Stimulated activated CD4-positive, alpha-beta T cell treated with anti-CD3 and anti-CD28 coated beads, Interleukin-2, amount 100 ng/mL, for 24 hours (primary cell): ENCODE measurements around the gene DPF1.
"Not testable (repeated sequence)": the region's sequence is repeated elsewhere in the genome, so short reads cannot be mapped to it uniquely, and the experiment has no call there.

Experiments used
- DNase-seq, 2 donors: peaks; one replicate each; pipeline ENCODE4 v3.0.0-alpha.2; 2020

Gene DPF1

DNA sequence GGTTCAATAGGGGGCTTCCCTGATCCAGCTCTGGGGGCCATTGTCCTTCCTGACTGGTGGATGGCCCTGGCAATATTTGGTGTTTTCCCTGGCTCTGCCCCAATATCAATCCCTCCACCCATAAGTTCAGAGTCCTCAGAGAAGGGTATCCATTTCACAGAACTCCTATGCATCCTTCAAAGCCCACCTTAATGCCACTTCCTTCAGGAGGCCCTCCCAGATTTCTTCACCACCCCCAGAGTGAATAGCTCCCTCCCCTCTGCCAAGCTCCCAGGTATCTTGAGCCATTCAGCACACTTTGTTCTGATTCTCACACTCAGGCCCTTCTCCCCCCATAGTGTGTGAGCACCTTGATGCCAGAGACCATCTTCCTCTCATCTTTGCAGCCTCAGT lies 26.4 kb upstream of the DPF1 start:
- DNase-seq = no peak

DNA sequence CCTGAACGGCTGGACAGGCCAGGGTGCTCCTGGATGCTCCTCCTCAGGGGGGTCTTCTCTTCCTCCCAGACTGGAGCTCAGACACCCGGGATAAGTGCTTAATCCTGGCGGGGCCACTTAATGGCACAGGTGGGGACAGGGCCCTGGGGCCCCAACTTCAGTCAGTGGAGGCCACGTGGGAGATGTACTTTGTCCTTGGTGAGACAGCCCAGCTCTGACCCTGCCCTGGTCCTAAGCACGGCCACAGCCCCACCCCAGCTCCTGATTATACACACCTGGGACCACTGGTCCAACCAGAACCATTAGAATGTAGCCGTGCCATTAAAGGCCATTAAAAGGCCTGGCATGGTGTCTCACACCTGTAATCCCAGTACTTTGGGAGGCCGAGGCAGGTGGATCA lies 24.4 kb upstream of the DPF1 start:
- DNase-seq = no peak

DNA sequence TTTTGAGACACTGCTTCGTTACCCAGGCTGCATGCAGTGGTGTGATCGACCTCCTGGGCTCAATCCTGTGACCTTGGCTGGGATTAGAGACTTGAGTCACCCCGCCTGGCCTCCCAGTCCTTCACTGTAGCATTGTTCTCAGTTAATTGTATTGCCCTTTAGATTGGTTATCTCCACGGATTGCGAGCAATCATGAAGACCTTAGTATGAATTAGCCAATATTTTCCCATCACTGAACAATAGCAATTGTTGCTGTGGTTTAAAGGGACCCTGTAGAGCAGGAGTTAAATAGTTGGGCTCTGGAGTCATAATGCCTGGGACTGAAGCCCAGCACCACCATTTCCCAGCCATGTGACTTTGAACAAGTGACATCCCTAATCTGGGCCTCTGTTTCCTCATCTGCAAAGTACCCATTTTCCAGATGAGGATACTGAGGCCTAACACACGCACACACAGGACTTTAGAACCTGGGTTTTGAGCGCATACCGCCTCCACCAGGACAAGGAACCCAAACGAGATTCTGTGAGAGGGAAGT lies 23.8 kb upstream of the DPF1 start:
- DNase-seq = no peak

DNA sequence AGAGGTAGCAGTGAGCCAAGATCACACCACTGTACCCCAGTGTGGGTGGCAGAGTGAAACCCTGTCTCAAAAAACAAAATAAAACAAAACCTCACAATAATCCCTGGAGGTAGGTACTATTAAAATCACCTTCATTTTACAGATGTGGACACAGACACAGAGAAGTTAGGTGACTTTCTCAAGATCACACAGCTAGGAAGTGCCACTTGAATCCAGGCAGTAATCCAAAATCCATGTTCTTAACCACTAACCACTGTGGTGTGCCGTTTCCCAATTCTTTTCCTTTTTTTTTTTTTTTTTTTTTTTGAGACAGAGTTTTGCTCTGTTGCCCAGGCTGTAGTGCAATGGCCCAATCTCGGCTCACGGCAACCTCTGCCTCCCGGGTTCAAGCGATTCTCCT lies 23.1 kb upstream of the DPF1 start:
- DNase-seq = no peak

DNA sequence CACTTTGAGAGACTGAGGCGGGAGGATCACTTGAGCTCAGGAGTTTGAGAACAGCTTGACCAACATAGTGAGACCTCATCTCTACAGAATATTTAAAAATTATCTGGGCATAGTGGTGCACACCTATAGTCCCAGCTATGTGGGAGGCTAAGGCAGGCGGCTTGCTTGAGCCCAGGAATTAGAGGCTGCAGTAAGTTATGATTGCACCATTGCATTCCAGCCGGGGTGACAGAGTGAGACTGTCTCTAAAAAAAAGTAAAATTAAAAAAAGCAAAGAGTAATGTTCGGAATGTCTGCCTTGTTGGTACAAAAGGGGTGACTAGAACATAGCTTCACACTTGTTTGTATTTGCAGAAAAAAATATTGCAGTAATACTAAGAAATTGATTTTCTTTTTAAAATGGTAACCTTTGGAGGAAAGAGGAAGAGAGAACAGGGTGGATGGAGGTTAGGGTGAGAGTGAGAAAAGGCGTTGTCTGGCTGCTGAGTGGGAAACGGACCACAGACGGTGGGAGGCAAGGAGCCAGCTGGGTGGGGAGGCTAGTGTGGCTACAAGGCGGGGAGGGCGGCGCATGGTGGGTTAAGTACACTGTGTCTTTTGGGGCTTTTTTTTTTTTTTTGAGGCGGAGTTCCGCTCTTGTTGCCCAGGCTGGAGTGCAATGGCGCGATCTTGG lies 21.9 kb upstream of the DPF1 start:
- no peak for DNase-seq

DNA sequence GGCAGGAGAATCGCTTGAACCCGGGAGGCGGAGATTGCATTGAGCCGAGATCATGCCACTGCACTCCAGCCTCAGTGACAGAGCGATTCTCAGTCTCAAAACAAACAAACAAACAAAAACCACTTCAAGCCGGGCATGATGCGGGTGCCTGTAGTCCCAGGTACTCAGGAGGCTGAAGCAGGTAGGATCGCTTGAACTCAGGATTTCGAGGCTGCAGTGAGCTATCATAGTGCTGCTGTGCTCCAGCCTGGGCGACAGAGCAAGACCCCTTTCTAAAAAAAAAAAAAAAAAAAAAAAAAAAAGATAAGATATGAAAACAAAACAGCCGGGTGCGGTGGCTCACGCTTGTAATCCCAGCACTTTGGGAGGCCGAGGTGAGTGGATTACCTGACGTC lies 19.3 kb upstream of the DPF1 start:
- no peak for DNase-seq

DNA sequence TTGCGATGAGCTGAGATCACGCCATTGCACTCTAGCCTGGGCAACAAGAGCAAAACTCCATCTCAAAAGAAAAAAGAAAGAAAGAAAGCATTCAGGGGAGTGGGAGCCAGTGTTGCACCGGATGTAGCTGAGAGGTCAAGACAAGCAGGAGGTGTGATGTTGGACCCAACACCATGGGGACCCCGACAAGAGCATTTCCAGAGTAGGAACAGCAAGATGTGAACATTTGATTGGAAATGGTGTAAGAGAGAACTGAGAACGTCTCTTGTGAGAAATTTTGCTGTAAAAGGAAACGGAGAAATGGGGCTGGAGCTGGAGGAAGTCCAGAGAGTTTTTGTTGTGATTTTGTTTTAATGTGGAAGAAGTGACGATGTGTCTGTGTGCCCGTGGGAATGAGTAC lies 15.8 kb upstream of the DPF1 start:
- DNase-seq = no peak

DNA sequence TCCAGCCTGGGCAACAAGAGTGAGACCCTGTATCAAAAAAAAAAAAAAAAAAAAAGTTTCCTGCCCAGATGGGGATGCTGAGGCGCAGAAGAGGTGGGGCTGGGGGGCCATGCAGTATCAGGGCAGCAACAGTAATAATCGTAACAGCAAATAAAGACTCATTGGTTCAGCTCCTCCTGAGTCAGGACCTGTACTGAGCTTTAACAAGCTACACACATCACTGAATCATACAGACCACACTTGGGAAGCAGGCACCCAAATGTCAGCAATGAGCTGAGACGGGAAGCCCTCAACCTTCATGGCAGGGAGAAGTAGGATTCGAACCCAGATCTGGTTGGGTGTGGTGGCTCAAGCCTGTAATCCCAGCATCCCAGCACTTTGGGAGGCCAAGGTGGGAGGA lies 10.6 kb upstream of the DPF1 start:
- DNase-seq = no peak

DNA sequence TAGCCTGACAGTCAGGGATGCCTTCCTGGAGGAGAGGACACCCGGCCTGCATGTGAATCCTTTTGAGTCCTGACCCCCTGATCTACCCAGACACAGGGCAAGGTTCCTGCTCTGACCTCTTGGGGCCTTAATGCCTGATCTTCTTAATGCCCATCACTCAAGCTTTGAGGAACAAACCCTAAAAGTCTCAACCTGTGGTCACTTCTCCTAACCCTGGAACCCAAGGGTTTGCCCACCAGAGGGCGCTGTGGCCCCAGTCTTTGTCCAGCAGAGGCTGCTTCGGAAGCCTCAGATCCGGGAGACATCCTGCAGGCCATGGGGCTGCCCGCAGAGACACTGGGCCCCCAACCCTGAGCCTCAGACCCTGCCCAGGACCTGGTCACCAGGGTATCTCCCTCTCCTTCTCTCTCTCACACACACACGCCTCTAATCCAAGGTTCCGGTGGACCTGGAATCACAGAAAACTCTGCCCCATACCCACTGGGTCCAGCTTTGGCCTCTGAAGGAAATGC lies 9.8 kb upstream of the DPF1 start:
- peak; percentile 85 to 90 for DNase-seq

DNA sequence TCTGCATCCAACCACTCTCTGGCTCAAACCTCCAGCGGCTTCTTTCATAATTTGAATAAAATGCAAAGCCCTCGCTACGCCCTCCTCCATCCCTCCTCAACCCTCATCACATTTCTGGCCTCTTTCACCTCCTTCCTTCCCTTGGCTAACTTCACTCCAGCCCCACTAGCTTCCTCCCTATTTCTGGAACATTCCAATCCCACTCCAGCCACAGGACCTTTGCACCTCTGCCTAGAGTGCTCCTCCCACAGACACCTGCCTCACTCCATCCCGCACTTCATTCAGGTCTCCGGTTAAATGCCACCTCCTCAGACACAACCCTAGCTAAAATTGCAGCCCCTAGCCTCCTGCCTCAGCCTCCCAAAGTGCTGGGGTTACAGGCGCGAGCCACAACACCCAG lies 7.9 kb upstream of the DPF1 start:
- DNase-seq = no peak

DNA sequence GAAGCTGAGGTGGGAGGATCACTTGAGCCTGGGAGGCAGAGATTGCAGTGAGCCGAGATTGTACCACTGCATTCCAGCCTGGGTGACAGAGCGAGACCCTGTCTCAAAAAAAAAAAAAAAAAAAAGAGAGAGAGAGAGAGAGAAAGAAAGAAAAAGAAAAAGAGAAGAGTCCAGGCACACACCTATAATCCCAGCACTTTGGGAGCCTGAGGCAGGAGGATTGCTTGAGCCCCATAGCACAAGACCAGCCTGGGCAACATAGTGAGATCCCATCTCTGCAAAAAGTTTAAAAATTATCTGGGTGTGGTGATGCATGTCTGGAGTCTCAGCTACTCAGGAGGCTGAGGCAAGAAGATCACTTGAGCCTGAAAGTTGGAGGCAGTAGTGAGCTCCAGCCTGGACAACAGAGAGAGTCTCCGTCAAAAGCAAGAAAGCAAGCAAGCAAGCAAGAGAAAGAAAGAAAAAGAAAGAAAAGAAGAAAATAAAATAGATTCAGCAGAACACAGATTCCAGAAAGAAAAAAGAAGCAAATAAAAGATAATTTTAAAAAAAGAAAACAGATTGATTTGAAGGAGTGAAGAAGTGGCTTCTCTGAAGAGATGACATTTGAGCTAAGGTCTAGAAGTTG lies 6.6 kb upstream of the DPF1 start:
- not testable (repeated sequence) for DNase-seq

DNA sequence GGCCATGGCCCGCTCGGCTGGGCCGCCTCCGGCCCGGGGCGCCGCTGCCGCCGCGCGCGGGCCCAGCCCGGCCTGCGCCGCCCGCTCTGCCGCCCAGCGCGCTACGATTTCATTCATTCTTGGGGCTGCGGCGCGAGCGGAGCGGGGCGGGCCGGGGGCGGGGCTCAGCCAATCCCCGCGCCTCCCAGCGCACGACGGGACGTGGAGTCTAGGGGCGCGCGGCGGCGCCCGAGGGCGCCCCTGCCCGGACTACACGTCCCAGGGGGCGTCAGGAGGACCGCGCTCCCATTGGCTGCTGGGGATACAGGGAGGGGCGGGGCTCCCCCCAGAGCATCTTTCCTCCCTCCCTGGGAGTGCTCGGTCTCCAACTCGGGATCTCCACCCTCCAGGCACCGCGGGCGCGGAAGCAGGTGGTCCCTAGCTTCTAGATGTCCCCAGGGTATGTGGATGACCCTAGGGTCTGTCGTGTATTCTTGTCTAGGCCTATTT lies 5.6 kb upstream of the DPF1 start:
- DNase-seq = peak; percentile 68 to 79

DNA sequence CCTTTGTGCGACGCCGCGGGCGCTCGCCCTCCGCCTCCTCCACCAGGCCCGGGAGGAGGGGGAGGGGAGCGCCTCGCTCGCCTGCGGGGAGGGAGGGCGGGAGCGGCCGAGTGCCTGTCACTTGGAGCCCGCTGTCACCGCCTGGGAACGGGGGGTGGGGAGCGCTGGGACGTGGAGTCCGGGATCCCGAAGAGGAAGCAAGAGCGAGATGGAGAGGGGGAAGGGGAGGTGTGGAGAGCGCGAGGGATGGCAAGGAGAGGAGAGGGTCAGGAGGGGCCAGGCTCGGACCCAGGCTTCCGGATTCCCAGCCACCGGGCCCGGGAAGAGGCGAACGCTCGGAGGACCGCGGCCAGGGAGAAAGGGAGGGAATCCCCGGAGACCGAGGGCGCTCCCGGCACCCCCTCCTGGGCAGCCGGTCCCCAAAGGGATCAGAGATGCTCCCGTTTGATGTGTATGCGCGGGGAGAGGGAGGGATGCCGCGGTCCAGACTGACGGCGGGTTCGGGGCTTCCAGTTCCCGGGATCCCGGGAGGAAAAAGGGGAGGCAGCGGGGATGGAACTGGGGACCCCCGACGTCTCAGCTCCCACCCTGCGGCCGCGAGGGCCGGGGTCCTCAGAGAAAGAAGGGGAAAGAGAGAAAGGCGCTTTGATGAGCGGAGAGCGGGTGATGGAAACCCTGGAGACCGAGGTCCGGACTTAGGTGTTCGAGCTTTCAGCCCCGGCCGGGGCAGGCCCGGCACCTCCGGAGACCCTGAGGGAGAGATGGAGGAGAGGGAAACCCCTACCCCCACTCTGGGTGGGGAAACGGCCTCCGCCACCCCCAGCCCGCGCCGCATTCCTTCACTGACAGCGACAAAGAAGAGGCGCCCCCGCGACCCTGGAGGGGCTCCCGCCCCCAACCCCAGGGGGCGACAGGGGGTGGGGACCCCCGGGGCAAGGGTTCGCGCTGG lies 4.7 kb upstream of the DPF1 start:
- no peak for DNase-seq

DNA sequence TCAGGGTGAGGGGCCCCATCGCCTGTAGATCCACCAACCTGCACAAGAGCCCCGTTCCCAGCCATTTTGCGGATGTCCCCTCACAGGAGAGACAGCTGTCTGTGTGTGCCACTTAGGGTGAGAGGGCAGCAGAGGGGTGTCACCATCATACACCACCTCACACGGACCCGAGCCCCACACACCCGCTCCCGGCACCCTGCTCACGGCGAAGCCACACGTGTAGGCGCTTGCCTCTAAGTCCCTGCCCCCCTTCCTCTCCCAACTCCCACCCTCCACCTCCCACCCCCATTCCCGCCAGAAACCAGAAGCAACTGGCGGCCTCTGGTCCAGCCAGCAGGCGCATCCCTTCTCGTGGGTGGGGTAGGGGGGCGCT lies 4.0 kb upstream of the DPF1 start:
- DNase-seq = no peak

DNA sequence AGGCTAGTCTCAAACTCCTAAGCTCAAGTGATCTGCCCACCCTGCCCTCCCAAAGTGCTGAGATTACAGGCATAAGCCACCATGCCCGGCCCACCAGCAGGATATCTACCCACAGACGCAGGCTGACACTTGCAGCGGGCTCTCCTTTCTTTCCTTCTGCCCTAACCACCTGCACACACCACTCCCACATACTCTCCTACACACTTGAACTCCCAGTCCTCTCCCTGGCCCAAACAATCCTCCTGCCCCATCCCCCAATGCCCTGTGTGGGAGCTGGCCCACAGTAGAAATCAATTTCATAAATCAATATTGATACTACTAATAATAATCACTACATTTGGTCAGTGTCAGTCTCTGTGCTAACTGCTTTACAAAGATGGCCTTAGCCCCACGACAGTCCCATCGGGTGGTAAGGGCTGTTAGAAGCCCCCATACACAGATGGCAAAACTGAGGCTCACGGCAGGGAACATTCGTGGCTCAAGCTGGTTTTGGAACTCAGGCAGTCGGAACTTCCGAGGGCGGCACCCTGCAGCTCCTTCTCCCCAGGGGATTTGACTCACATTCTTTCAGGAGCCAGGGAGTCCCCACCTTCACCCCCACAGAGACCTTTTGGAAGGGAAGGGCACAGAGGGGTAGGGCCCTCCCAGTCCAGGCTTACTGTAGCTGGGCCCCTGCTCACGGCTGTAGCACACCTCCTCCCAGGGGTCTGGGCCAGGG lies 3.4 kb upstream of the DPF1 start:
- no peak for DNase-seq

DNA sequence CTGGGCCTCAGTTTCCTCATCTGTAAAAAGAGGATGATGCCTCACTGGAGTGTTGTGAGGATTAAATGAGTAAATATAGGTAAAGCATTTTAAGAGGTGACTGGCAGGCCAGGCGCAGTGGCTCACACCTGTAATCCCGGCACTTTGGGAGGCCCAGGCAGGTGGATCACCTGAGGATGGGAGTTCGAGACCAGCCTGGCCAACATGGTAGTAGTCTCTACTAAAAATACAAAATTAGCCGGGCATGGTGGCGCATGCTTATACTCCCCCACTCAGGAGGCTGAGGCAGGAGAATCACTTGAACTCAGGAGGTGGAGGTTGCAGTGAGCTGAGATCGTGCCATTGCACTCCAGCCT lies 819 bp upstream of the DPF1 start:
- DNase-seq = not testable (repeated sequence)

DNA sequence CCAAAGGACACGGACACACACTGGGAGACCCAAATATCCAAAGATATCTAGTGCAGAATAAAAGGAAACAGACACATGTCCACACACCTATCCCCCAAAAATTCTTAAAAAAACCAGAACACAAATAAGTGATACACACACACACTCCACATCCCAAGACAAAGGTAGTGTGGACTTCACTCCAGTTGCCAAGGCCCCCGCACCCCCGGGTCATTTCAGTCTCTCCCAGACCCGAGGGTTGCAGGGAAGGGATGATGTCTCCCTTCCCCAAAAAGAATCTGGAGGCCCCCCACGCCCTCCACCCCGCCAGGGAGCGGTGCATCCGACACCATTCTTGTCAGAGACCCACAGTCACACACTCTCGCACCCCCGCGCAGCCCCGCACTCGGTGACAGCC lies 407 bp downstream of the DPF1 start:
- DNase-seq = no peak

DNA sequence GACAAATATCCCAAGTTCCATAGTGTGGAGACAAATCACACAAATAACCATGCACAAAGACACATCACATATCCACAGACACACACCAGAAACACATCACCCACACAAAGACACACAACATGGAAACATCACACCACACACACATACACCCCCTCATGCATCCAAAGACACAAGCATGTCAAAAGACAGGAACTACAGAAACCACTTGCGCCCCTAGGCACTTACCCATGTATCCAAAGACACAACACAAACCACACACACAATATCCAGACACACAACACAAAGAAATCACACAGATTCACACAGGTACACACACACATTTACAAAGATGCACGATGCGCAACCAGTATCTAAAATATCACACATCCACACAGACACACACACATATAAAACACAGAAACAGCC lies 901 bp downstream of the DPF1 start:
- no peak for DNase-seq

DNA sequence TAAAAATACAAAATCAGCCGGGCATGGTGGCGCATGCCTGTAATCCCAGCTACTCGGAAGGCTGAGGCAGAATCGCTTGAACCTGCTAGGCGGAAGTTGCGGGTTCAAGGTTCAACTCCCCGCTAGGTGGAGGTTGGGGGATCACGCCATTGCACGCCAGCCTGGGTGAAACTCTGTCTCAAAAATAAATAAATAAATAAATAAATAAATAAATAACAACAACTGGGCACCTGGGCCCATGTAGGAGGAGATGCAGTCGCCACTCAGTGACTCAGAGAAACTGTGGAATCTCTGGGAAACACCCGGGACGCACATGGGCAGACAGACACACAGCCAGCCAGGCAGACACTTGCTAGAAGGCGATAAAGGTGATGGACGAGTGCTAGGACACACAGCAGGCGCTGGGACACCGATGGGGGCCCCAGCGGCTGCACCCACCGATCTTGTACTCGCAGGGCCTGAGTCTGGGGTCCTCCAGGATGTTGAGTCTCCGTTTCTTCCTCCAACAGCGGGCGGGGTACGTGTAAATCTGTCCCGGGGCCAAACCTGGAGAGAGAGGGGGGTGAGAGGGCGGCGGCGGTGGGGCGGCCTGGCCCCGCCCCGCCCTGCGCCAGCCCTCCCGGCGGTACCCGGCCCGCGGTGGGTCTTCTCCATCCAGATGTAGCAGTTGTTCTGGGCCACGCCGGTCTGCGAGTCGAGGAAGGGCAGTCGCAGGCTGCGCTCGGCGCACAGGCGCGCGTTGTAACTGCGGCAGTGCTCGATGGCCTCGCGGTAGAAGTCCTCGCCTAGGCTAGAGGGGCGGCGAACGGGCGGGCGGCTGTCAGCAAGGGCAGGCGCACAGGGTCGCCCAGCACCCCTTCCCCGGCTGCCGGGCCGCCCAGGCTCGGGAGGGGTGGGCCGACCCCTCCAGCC lies 1.8 kb downstream of the DPF1 start:
- no peak for DNase-seq

DNA sequence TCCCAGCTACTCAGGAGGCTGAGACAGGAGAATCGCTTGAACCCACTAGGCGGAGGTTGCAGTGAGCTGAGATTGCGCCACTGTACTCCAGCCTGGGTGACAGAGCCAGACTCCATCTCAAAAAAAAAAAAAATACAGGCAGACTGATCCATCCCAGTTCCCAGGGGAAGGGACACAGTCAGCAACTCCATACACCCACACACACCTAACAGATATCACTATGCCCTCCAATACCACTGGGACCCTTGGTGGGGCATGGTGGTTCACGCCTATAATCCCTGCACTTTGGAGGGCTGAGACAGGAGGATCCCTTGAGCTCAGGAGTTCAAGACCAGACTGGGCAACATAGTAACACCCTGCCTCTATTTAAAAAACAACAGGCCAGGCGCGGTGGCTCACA lies 2.6 kb downstream of the DPF1 start:
- DNase-seq = no peak

DNA sequence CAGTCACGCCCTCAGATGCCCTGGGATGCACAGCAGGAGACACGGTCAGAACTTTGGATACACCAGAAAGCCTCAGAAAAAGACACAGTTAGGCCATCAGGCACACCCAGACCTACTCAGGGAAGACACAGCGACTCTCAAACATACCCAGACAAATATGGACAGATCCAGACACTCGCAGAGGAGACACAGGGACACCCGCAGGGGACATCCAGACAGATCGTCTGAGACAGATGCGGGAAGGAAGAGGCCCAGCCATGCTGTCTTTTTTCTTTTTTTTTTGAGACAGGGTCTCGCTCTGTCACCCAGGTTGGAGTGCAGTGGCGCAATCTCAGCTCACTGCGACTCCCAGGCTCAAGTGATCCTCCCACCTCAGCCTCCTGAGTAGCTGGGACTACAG lies 4.8 kb downstream of the DPF1 start:
- no peak for DNase-seq

DNA sequence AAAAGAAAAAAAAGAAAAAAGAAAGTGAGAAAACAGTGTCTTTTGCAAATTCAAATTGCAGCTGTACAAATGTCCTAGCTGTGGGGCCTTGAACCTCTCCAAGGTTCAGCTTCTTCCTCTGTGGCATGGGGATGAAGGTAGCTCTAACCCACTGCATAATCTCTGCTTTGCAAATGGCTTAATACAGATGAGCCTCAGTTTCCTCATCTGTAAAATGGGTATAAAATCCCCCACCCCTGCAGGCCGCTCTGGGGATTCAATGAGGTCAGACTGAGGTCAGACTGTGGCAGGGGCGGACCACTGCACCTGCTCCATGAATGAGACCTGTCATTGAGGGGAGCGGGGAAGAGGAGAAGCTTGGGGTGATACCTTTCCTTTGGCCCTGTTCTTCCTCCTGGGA lies 5.8 kb downstream of the DPF1 start:
- no peak for DNase-seq
